Epithelial cell of prostate (primary cell): ENCODE results near the gene CPNE2.
"Not testable (repeated sequence)": the region's sequence is repeated elsewhere in the genome, so short reads cannot be mapped to it uniquely, and the experiment has no call there.

Source experiments
- DNase-seq: peaks from one replicate; pipeline ENCODE4 v3.0.0-alpha.2; 2011; ENCODE audit warnings: low read depth, low spot score
- H3K27ac ChIP-seq: fragments of 450-650 bp; 2 replicates; pipeline ENCODE4 v1.5.1; 2017; ENCODE audit warnings: mild to moderate bottlenecking

The CPNE2 gene

GRCh38 chr16:57069053-57069452 lies 23.3 kb upstream of the CPNE2 start:
- no peak overlapping the region for H3K27ac ChIP-seq

GRCh38 chr16:57069635-57070370 lies 22.6 kb upstream of the CPNE2 start:
- DNase-seq, result no peak
- no peak overlapping the region for H3K27ac ChIP-seq

More at GRCh38 chr16:57069053-57069452, 23.3 kb upstream of the CPNE2 start:
- DNase-seq, result no peak

- H3K27ac ChIP-seq, result no peak overlapping the region
- no peak for DNase-seq
These were observed 22.0 kb upstream of the CPNE2 start for GRCh38 chr16:57070424-57070823.

DNA sequence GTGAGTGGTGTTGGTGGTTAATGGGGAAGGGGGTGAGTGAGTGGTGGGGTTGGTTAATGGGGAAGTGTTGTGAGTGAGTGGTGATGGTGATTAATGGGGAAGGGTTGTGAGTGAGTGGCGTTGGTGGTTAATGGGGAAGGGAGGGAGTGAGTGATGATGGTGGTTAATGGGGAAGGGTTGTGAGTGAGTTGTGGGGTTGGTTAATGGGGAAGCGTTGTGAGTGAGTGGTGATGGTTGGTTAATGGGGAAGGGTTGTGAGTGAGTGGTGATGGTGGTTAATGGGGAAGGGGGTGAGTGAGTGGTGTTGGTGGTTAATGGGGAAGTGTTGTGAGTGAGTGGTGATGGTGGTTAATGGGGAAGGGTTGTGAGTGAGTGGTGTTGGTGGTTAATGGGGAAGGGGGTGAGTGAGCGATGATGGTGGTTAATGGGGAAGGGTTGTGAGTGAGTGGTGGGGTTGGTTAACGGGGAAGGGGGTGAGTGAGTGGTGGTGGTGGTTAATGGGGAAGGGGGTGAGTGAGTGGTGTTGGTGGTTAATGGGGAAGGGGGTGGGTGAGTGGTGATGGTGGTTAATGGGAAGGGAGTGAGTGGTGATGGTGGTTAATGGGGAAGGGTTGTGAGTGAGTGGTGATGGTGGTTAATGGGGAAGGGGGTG lies 21.2 kb upstream of the CPNE2 start:
- DNase-seq, H3K27ac ChIP-seq: not testable (repeated sequence)

- no peak overlapping the region for H3K27ac ChIP-seq
- DNase-seq, result peak; percentile 29
These were observed 20.4 kb upstream of the CPNE2 start for GRCh38 chr16:57071831-57072582.

GRCh38 chr16:57072616-57073275 lies 19.6 kb upstream of the CPNE2 start:
- no peak for DNase-seq
- H3K27ac ChIP-seq, result no peak overlapping the region

DNA sequence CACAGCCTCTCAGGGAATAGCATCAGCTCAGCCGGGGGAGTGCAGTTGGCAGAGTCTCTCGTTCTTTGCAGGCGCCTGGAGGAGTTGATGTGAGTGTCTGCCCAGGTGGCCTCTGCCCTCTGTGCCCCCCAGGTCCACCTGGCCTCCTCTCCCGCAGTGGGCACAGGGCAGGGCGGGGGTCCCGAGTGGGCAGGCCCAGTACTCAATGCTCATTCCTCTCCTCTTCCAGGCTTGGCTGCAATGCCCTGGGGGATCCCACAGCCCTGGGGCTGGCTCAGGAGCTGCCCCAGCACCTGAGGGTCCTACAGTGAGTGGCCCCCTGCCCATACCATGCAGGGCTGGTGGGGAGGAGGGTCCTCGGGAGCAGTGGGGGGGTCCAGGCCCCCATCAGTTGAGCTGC lies 14.7 kb upstream of the CPNE2 start:
- DNase-seq, result no peak
- H3K27ac ChIP-seq, result no peak overlapping the region

DNA sequence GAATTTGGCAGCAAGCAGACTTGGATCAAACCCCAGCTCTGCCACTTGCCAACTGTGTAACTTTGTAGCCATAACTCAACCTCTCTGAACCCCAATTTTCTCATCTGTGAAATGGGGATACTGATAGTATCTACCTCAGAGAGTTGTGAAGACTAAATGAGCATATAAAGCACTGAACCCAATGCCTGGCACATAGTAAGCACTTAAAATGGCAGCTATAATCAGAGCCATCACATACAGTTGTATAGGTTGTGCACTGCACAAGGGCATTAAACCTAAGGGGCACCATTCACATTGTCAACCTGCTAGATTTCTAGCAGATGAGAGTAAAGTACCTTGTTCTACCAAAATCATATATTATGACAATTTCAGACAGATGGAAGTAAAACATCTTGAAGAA lies 10.6 kb upstream of the CPNE2 start:
- H3K27ac ChIP-seq, result no peak overlapping the region
- no peak for DNase-seq

- no peak for DNase-seq
- no peak overlapping the region for H3K27ac ChIP-seq
These were observed 9.7 kb upstream of the CPNE2 start for GRCh38 chr16:57082664-57083063.

- no peak for DNase-seq
- no peak overlapping the region for H3K27ac ChIP-seq
These were observed 8.8 kb upstream of the CPNE2 start for GRCh38 chr16:57083485-57084126.

DNA sequence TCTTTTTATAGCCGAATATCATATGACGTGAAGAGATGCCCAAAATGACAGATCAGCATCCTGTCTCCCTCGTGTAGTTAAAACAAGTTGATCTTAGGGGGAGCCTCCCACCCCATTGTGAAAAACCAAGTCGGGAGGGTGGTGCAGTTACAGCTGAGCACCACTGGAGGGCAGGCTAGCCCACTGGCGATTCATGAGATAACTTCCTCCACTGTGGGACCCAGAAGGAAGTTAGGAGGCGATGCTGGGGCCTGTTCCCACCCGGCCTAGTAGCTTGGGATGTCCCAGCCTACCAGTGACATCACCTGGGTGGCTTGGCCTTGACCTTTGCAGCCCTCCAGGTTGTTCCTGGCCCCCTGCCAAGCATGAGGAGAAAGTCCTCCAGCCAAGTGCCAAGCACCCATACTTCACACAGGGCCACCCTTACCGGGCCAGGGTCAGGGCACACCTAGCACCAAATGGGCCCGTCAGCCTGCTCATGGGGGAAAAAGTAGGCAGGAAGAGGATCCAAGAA lies 8.1 kb upstream of the CPNE2 start:
- no peak overlapping the region for H3K27ac ChIP-seq
- no peak for DNase-seq

- no peak for DNase-seq
- no peak overlapping the region for H3K27ac ChIP-seq
These were observed 7.4 kb upstream of the CPNE2 start for GRCh38 chr16:57084996-57085395.

DNA sequence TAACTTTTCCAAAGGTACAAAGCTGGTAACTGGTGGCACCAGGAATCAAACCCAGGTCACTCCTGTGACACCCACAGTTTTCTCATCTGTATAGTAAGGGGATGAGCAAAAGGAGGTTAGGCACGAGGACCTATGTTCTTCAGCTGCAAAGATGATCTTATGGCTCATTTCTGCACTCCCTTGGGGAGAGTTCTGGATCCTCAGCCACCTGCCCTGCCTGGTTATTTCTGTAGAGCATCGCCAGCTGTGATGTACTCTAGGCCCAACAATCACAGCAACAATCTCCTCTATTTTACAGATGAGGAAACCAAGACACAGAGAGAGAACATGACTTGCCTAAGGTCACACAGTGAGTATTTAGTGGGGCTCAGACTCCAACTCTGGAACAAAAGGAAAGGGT lies 5.4 kb upstream of the CPNE2 start:
- DNase-seq, result no peak

DNA sequence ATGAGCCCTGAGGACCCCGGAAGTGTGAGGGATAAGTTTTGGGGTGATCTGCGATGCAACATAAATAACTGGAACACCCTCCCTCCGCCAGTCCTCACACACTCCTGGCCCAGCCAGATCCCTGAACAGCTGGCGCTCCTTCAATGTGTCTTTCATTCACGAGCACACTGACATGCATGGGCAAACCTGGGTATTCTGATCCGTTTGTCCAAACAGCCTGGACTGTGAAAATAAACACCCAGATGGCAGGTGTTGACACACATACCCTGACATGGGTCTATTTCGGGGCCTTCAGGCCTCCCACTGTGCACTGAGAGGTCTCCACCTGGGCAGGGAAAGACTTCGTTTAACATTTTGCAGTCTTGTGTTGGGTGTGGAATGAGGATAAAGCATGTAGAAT lies 3.0 kb upstream of the CPNE2 start:
- no peak for DNase-seq
- no peak overlapping the region for H3K27ac ChIP-seq

More for the DNA sequence above, 5.4 kb upstream of the CPNE2 start:
- H3K27ac ChIP-seq, result no peak overlapping the region

DNA sequence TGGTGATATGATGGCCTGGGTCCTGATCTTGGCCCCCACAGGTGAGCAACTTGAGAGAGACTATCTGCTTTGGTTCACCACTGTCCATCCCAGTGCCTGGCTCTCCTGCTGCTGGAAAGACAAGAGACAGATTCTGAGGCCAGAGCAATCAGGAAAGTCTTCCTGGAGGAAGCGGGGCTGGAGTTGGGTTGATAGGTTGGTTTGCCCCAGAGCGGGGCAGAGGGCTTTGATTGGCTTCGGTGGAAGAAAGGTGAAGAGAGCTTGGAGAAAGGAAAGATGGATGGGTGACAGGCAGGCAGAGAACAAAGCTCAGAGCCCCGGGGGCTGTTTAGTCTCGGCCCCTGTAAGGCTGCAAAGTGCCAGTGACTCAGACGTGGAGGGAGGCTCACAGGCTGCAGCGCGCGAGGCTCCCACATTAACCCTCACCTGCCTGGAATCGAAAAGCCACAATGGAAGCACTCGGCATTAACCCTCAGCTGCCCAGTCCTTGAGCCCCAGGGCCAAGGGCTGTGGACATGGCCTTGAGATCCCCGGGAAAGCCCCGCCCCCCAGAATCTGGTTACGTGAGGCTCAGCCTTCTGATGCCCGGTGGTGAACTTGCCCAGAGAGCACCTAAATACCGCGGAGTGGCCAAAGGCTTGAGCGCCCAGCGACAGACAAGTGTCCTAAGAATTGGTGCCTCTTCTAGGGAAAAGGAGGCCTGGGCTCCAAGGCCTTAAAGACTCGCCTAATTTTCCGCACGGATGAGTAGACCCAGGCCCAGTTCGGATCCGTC lies 996 bp upstream of the CPNE2 start:
- H3K27ac ChIP-seq, result no peak overlapping the region
- DNase-seq, result no peak

GRCh38 chr16:57092786-57093411 lies 516 bp downstream of the CPNE2 start:
- no peak overlapping the region for H3K27ac ChIP-seq
- DNase-seq, result no peak

DNA sequence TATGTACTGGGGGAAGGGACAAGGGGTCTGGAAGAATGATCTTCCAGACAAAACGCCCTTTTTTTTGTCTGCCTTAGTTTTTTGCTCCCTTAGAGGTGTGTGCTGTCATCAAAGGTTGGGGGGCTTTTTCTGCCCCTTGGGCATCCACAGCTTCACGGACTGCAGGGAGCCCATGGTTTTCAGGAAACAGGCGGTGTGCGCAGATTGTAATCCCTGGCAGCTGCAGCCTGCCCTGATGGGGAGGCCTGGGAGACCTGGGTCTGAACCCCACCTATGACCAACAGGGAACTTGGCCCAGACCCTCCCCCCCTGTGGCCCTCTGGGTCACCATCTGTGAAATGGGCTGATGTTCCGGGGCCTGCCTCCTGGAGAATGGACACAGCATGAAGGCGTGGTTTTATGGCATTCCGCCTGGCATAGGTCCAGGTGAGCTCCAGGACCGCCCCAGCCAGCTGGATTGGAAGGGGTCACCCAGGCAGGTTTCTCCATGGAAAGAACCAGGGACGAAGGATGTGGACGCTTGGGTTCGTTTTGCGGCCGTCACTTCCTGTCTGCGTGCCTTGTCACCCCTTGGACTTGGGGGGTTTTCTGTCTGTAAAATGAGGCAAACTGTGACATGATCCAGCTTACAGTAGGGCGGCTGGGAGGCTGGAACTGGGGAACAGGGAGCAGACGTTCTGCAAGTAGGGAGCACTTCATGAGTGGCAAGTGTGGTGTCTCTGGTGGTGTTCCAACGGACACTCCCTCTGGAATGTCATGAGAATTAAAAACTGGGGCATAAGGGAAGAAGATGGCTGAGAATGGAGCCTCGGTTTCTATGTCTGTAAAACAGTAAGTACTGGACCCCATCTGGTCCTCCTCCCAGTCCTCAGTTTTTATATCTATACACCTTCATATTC lies 1.5 kb downstream of the CPNE2 start:
- no peak overlapping the region for H3K27ac ChIP-seq
- no peak for DNase-seq

GRCh38 chr16:57094911-57095310 lies 2.5 kb downstream of the CPNE2 start:
- H3K27ac ChIP-seq, result no peak overlapping the region
- DNase-seq, result no peak
